ENCODE data around the gene TMEM212.

TMEM212 gene

DNA sequence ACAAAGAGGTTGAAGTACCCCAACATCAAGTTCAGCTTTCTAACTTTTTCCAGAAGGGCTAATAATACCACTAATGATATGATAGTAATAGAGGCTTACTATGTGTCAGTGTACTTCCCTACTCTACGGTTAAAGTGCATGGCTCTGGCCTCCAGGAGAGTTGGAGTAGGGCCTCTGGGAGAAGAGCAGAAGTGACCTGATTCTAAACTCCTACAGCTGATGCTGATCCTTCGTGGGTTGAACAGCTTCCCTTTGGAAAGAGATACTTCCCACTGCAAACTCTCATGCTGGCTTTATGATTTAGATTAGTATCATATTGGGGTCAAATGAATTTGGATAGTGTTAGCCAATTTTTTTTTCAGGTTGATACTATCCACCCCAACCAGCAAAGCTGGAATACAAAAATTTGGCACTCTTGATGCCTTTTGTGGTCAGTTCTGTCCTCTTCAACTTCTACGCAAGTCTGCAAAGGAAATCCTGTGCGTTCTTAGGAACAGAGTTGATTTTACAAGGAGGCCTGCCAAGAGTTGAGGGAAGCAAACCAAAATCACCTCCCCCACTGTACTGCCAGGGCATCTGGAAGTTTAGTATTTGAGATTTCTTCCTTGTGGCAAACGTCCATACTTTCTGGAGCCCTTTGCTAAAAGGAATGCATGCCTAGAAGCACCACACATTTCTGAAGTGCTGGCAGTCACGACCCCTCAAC lies 17.8 kb downstream of the TMEM212 start:
- DNase-seq (ENCODE audit: low spot score): no peak

DNA sequence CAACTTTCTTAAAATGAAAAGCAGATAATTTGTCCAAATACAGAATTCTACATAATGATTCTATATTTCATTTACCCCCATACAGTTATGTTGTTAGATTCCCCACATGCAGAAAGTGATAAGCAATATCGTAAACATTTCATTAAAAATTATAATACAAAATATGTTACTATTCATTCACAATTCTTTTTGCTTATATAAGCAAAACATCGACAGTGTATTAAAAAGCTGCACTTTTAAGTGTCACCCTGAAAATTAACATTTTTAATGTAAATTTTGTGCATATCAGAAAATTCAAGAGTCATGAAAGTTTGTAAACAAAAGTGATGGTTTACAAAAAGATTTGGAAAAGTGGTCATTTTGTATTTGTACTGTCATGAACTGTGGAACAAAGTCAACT lies 19.2 kb downstream of the TMEM212 start:
- DNase-seq (ENCODE audit: low spot score): no peak

DNA sequence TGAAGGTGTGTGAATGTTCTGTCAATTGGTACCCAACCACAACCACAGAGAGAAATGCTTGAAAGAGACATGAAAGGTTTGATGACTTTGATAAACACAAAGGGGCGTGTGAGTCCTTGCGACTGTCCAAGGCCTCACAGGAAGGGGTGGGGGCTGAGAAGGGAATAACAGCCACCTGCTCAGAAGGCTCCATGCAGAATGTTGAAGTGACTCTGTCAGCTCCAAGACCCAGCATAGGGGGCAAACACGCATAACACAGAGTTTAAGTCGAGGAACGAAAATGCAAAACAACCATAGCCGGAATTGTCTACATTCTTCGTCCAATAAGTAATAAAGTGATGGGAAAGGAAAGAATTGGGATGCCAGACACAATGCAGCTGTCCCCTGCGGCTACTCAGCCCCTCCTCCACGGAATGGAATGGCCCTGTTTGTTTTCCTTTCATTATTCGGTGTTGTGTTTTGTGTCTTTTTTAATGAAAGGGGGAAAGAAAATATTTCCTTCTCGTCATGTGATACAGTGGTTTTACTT lies 19.9 kb downstream of the TMEM212 start:
- DNase-seq (ENCODE audit: low spot score): no peak

DNA sequence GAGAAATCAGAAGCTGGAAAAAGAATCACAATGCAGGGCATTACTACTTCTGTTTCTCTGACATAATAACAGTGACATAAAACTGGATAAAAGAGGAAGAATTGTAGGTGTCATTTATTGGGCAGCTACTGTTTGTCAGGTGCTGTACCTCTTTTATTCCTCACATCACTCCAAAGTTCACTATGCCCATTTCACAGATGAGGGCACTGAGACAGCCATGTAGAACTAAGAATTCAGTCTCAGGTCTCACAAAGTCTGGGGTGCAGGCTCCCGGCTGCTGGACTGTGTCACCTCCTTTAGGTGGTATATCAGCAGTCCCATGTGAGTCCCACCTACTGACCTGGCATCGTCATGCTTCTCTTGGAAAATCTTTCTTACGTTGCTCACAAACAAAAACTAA lies 20.8 kb downstream of the TMEM212 start:
- no peak for DNase-seq (ENCODE audit: low spot score)

DNA sequence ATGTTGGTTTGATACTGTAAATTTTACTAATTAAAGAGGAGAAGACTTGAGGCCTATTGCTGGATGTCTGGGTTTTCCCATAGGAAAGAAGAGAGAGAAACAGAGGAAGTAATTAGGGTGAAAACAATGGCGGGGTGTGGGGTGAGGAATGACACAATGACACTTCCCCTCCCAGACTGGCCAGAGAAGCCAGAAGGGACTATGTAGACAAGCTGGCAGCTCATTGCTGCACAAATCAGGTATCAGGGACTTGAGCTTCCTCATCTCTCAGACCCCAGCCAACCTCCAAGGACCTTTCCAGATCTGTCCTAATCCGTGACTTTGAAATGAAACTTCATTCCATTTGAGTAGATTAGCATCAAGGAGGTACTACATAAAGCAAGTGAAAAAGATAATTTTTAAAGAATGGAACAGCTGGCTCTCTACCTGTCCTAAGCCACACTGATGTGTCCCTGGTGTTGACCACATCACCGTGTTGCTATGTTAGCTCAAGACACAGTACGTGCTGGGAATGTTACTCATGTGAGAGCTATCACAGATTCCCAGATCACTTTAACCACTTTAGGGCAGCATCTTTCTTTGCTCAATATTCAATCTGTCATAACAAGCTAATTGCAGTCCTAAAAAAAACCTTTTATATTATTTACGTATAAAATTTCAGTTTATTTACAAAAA lies 22.2 kb downstream of the TMEM212 start:
- no peak for DNase-seq (ENCODE audit: low spot score)

DNA sequence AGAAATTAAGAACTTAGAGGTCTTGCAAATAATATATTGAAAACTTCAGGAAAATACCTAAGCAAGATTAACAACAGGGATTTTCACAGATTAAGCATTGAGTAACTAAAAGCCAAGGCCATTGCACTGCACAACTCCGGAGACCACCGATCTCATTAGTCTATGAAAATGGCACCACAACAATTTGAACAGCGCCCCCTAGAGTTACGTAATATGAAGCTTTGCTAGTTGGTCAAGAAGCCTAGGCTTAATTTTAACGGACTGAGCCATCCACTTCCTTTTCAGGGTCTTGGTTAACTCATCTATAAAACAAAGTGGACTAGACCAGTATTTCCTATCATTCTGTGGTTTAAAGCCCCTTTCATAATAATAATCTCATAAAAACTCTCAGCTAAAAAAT lies 24.8 kb downstream of the TMEM212 start:
- DNase-seq (ENCODE audit: low spot score): no peak

DNA sequence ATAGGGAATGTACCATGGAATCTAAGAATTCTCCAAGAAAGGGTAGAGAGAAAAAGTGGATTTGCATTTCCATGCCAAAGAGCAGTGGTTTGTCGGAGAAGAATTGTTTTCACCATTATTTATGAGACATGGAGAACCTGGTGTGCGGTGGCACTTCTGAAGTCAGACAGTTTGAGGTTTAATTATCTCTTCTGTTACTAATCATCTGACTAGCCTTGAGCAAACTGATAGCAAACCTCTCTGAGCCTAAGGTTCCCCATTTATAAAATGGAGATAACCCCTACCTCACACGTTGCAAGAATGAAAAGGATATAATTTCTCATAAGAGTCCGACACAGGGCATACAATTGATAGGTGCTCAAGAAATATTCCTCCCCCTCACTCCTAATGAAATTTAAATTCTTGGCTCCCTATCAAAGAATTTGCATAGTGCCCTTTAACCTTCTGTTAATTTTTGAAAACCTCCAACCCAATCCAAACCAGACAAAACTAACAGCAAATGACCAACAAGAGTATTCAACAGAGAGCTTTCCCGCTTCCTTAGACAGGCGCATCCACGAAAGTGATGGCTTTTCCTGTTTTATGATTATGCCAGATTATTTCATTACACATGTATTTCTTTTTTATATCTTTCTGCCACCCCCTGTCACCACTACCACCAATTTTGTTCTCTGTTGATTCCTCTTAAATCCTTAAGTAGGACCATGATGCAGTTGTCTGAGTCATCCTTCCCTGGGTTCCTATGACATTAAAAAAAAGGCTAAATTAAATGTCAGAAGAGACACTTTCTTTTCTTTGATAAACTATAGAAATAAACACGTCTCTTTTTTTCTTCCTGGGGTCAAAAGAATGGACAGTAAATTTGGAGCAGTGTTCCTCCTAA lies 28.5 kb downstream of the TMEM212 start:
- no peak for DNase-seq (ENCODE audit: low spot score)

DNA sequence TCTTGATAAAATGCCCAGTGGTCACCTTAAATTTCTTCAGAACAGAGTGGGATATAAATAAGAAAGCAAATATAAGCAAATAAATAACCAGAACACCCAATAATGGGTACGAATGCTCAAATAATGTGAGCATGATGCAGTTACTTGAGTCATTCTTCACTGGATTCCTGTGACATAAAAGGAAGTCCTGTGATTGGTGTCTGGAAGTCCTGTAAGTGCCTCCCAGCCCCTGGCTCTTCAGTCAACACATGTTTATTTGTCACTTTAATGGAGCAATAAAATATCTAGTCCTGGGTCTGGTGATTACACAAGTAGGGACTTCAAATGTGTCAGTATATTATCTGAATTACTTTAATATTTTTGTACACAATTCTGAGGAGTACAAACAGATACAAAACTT lies 30.4 kb downstream of the TMEM212 start:
- no peak for DNase-seq (ENCODE audit: low spot score)

DNA sequence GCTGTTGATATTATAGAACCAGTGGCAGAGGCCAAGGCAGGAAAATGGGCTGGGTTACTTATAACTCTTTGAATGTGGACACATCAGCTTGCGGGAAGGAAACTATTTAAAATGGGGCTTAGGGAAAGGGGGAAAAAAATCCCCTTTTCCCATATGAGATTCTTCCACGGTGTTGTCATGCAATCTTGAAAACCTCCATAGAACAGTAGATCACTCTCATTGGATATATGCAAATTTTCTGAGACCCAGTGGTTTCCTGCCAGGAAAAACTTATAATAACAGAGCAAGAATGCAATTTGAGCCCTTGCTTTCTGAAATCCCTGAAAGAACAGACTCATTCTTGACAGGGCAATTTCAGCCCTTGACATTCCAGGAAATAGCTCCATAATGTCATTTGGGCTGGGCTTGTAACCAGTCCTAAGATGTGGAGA lies 31.1 kb downstream of the TMEM212 start:
- no peak for DNase-seq (ENCODE audit: low spot score)

DNA sequence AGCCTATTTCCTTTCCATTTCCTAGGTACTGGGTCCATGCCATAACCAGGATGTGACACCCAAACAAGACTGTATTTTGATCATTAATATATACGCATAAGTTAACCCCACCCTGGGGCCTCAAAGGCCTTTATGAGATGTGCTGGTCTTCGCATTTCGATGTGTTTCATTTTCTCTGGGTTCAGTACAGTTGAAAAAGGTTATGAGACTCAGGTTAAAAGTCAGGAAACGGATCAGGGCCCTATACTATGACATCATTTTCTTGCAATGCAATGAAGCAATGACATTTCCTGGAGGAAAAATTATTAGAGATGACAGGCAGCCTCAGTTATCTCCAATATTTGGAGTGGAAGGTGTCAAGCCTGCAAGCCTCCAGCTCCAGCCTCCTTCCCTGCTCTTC lies 31.7 kb downstream of the TMEM212 start:
- no peak for DNase-seq (ENCODE audit: low spot score)

DNA sequence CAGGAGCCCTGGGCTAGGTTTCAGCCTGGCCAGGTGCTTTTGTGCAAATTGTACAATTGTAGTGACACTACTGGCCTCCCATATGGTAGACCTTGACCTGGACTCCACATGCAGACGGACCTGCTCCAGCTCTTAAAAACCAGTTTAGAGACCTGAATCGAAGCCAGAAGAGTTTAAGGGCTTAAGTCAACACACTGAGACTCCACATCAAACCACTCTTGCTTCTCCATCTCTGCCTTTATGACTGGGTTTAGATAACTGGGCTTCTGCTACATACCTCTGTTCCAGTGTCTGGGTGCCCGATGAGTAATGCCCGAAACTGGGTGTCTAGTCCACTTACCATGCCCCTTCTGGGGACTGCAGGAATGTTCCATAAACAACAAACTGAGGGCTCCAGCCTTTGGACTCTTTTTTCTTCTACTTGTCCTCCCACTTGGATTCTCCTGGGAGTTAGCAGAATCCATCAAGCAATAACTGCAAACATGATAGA lies 32.8 kb downstream of the TMEM212 start:
- no peak for DNase-seq (ENCODE audit: low spot score)

DNA sequence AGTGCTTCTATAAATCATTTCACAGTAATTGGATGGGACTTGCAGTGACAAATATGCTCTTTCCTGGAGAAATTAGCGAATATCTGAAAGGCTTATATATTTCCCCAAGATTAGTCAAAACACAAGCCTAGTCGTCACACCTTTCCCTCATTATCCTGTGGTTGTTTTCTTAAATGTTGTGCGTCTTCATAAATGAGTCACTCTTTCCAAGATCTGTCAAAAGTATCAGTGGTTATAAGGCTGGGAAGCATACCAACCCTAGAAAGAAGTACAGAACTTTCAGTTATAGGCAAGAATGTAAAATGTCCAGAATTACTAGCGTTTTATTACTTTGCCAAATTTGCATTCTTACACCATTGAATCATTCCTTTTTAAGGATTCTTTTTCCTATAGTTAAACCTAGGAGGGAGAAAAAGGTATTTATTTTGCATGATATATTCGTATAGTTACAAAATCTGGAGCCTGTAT lies 33.6 kb downstream of the TMEM212 start:
- no peak for DNase-seq (ENCODE audit: low spot score)

DNA sequence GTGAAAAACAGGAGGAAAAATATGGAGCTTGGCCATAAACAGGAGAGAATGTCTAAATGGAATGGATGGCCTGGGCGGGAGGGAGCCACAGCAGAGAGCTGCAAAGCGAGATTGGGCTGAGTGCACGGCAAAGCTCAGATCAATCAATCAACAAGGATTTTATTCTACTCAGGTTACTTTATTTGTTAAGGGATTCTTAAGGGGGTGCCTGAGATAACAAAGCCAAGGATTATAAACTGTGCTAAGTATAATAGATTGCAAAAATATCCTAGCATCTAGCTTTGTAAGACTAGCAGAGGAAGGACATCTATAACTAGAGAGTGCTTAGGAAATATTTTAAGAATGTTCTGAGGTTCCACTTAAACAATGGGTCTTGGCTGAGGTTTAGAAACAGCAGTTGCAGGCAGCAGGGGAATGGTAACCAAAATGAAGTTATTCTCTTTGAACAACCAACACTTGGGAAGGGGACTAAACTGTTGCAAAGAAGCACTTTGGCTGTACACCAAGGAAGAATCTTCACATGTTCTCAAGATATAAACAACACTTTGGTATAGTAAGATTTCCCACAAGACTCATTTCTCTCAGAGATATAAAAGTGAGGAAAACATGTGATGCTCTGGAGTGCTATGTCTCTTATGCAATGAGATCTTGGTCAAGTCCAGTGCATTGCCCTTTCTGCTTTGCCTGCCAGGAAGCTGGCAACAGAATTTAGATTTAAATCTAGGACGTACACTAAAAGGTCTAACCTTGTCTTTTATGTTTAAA lies 35.5 kb downstream of the TMEM212 start:
- no peak for DNase-seq (ENCODE audit: low spot score)

DNA sequence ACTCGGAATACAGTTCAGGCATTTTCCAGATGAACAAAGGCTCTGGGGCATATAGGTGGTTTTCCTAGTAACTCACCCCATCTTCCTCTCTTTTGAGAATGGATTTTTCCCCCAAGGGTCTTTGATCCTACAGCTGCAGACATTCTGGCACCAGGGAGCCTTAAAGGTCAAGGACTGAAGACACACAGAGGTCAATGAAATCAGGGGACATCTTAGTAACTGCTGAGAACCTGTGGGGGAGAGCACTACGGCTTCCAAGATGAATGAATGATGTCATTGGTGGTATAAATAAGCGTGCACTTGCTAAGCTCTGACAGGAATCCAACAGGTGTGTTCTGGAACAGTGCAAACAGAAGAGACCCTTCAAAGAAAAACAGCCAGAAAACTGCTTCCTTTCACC lies 36.3 kb downstream of the TMEM212 start:
- DNase-seq (ENCODE audit: low spot score): no peak

DNA sequence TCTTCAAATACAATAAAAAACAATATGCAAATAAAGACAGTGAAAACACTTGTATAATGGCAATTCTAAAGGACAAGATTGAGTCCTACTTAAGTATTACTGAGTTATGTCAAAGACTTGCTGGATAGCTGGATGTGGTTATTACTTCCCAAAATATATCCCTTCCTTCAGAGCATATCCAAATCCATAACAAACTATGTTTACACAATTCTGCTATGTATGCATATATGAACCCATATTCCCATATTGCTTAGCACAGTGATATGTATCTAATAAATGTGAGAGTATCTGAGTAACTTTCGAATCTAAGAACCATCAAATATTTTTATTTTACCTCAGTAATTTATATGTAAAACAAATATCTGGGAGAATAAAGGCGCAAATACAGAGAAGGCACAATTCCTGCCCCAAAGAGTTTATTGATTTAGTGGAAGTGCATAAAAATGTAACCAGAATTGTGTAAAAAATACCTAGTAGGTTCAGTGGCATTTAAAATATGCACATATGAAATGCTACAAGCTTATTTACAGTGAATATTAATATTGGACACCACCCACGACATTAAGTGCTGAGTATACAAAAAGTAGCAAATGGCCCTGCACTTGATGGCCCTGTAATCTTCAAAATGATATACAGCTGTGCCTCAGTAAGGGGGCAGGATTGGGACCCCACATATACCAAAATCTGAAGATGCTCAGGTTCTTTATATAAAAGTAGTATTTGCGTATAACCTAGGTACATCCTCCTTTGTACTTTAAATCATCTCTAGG lies 37.1 kb downstream of the TMEM212 start:
- no peak for DNase-seq (ENCODE audit: low spot score)

DNA sequence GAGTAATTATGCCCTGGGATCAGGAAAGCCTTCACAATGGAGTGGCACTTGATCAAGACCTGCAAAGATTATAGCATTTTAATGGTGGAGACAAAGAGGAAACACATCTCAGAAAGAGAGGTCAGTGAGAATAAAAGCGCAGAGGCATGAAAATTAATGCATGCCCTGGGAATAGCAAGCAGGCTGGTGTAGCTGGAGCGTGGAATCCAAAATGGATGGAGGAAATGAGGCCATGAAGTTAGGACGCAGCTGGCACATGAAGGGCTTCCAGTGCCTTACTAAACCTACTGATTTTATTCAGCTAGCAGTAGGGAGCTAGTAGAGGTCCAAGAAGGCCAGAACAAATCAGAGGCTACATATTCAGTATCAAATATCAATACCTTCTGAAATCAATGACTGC lies 38.1 kb downstream of the TMEM212 start:
- no peak for DNase-seq (ENCODE audit: low spot score)

DNA sequence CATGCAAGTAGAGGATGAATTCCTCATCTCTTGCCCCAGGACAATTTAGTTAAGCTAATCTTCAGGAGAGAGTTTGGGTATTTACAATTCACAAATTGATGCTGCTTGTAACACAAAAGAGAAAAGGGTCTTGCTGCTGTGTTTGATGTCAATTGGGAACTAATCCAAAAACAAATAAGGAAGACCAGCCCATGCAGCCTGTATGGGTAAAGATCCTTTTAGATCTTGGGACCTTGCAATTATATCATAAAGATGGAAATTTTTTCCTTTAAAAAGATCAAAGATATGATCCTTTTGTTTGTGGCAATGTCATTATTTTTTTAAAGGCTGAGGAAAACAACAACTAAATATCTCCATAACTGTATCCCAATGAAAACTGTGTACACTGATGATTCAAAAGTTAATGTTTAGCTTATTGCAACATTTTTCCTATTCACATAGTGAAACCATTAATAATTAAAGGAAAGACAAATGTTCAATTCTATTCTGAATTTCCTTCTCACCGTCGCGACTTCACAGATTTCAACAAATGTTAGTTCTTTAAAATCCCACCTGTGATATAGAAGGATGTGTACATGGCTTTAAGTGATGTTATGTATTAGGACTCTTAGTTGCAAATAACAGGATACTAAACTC lies 40.2 kb downstream of the TMEM212 start:
- DNase-seq (ENCODE audit: low spot score): no peak

DNA sequence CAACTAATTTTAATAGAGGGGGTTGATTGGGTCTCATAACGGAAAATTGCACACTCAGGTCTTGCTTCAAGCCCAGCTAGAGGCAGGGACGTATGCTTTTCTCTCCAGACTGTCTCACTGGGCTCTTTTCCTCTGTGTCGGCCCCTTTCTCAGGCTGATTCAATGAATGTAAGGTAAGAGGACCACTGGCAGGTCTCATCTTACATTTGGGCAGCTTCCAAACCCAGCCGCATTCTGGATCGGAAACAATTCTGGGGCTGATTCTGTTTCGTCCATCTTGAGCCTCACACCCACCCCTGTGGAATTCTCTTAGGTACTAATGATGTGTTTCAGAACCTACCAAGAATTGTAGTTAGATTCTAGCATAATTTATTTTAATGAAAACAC lies 40.7 kb downstream of the TMEM212 start:
- DNase-seq (ENCODE audit: low spot score): no peak

DNA sequence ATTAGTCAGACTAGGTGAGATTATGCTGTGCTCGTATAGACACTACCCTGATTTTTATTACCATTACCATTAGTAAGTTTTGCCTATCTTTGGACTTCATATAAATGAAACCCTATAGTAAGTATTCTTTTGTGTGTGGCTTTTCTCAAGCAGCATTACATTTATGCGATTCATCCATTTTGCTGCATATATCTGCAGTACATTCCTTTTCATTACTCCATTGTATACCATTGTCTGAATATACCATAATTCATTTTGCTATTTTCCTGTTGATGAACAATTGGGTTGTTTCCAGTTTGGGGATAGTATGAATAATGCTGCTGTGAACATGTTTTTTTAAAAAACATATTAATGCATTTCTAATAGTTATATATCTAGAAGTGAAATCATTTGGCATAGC lies 45.3 kb downstream of the TMEM212 start:
- no peak for DNase-seq (ENCODE audit: low spot score)

DNA sequence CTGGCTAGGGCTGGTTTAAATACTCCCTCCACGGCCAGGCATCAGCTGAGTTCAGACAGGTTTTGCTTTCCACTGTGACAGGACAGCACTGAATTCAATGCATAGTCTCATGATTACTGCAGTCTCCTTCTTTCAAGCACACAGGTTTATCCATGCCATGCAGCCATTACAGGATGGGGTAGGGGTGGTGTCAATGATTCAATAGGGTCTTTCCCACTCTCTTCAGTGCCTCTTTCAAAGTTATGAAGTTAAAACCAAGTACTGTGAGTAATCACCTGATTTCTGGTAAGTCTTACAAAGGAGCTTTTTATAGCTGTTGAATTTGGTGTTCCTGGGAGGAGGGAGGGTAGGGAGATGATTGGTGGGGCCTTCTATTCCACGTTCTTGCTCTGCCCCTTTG lies 47.2 kb downstream of the TMEM212 start:
- DNase-seq (ENCODE audit: low spot score): no peak

Data from globus pallidus (tissue), 1 donor.